IPS DF 6.9 (cell line): ENCODE results near the gene ZDHHC14.

ENCODE experiments used
- DNase-seq: peaks from one replicate; pipeline ENCODE4 v3.0.0-alpha.2; 2013; ENCODE audit warnings: low read depth, low spot score
- H3K27ac ChIP-seq: one replicate; pipeline ENCODE4 v1.5.1; 2013; ENCODE audit warnings: low read length, control low read depth
- H3K27me3 ChIP-seq: 2 replicates; pipeline ENCODE4 v1.6.1; 2013; ENCODE audit warnings: mild to moderate bottlenecking, low read length; ENCODE audit not compliant: control insufficient read depth, insufficient read depth
- H3K36me3 ChIP-seq: 2 replicates; pipeline ENCODE4 v1.6.1; 2013; ENCODE audit warnings: low read length; ENCODE audit not compliant: control insufficient read depth, insufficient read depth
- H3K4me1 ChIP-seq: 2 replicates; pipeline ENCODE4 v1.6.1; 2013; ENCODE audit warnings: low read length; ENCODE audit not compliant: control insufficient read depth, insufficient read depth
- H3K4me3 ChIP-seq: 2 replicates; pipeline ENCODE4 v1.5.1; 2013; ENCODE audit warnings: mild to moderate bottlenecking, low read length
- H3K9me3 ChIP-seq: 2 replicates; pipeline ENCODE4 v1.6.1; 2013; ENCODE audit warnings: low read length, inconsistent platforms; ENCODE audit not compliant: control insufficient read depth, insufficient read depth
- WGBS: extraction: QIAGEN DNeasy Blood & Tissue Kit; methylation state at CpG from one replicate; pipeline ENCODE4 v1.1.7; 2013; ENCODE audit warnings: mixed read lengths, missing lambda C conversion rate; ENCODE audit not compliant: insufficient read length, insufficient coverage; 5-methylcytosine and 5-hydroxymethylcytosine counted together

The ZDHHC14 gene

GRCh38 chr6:157708239-157708638 is 327.2 kb downstream of the ZDHHC14 start:
- H3K27me3 ChIP-seq: no peaks in the 10 kb centered on the region
- WGBS: no CpG with 5 or more reads among the region's 3 CpGs
- no peak overlapping the region for H3K27ac ChIP-seq
- H3K36me3 ChIP-seq: no peaks in the 10 kb centered on the region
- no peak overlapping the region for H3K4me3 ChIP-seq
- H3K9me3 ChIP-seq: no peaks in the 10 kb centered on the region
- peaks cover 3% of the 10 kb centered on the region for H3K4me1 ChIP-seq
- DNase-seq: no peak

GRCh38 chr6:157708933-157709332 is 327.9 kb downstream of the ZDHHC14 start:
- Histone ChIP-seq H3K36me3 (no peaks in the 10 kb centered on the region), H3K27me3 (no peaks in the 10 kb centered on the region), H3K27ac (no peak overlapping the region), H3K4me3 (no peak overlapping the region), H3K9me3 (no peaks in the 10 kb centered on the region), H3K4me1 (peaks cover 5% of the 10 kb centered on the region)
- WGBS: no CpG with 5 or more reads among the region's 7 CpGs
- no peak for DNase-seq

GRCh38 chr6:157709555-157709954 is 328.6 kb downstream of the ZDHHC14 start:
- Histone ChIP-seq H3K27me3 (no peaks in the 10 kb centered on the region), H3K27ac (no peak overlapping the region), H3K9me3 (no peaks in the 10 kb centered on the region), H3K36me3 (no peaks in the 10 kb centered on the region), H3K4me3 (no peak overlapping the region), H3K4me1 (peaks cover 5% of the 10 kb centered on the region)
- no peak for DNase-seq
- no CpG with 5 or more reads among the region's 7 CpGs for WGBS

GRCh38 chr6:157710604-157711003 is 329.6 kb downstream of the ZDHHC14 start:
- Histone ChIP-seq H3K9me3 (no peaks in the 10 kb centered on the region), H3K4me3 (no peak overlapping the region), H3K27me3 (no peaks in the 10 kb centered on the region), H3K36me3 (no peaks in the 10 kb centered on the region), H3K4me1 (peaks cover 5% of the 10 kb centered on the region), H3K27ac (no peak overlapping the region)
- WGBS: no CpG with 5 or more reads among the region's 7 CpGs
- DNase-seq: no peak

GRCh38 chr6:157711060-157711459 is 330.1 kb downstream of the ZDHHC14 start:
- DNase-seq: no peak
- WGBS: no CpG with 5 or more reads among the region's 8 CpGs
- Histone ChIP-seq H3K9me3 (no peaks in the 10 kb centered on the region), H3K4me1 (peaks cover 6% of the 10 kb centered on the region), H3K36me3 (no peaks in the 10 kb centered on the region), H3K27me3 (no peaks in the 10 kb centered on the region), H3K4me3 (no peak overlapping the region), H3K27ac (no peak overlapping the region)

GRCh38 chr6:157712585-157713295 is 331.8 kb downstream of the ZDHHC14 start:
- Histone ChIP-seq H3K9me3 (no peaks in the 10 kb centered on the region), H3K4me1 (peaks cover 7% of the 10 kb centered on the region), H3K27ac (no peak overlapping the region), H3K27me3 (no peaks in the 10 kb centered on the region), H3K36me3 (no peaks in the 10 kb centered on the region), H3K4me3 (no peak overlapping the region)
- no peak for DNase-seq
- no CpG with 5 or more reads among the region's 8 CpGs for WGBS

- Histone ChIP-seq H3K9me3 (no peaks in the 10 kb centered on the region), H3K27ac (no peak overlapping the region), H3K4me3 (no peak overlapping the region), H3K27me3 (no peaks in the 10 kb centered on the region), H3K36me3 (no peaks in the 10 kb centered on the region), H3K4me1 (peaks cover 7% of the 10 kb centered on the region)
- no peak for DNase-seq
- WGBS: no CpG with 5 or more reads among the region's 12 CpGs
Observed at GRCh38 chr6:157713451-157714152, 332.6 kb downstream of the ZDHHC14 start.

GRCh38 chr6:157714153-157714490 is 333.1 kb downstream of the ZDHHC14 start:
- Histone ChIP-seq H3K9me3 (no peaks in the 10 kb centered on the region), H3K27me3 (no peaks in the 10 kb centered on the region), H3K4me3 (no peak overlapping the region), H3K27ac (no peak overlapping the region), H3K4me1 (peaks cover 9% of the 10 kb centered on the region), H3K36me3 (no peaks in the 10 kb centered on the region)
- no peak for DNase-seq
- WGBS: no CpG with 5 or more reads among the region's 1 CpG

- no peaks in the 10 kb centered on the region for H3K27me3 ChIP-seq
- DNase-seq: no peak
- no CpG with 5 or more reads among the region's 6 CpGs for WGBS
- H3K4me1 ChIP-seq: peaks cover 7% of the 10 kb centered on the region
- H3K9me3 ChIP-seq: no peaks in the 10 kb centered on the region
- H3K36me3 ChIP-seq: no peaks in the 10 kb centered on the region
- H3K4me3 ChIP-seq: no peak overlapping the region
- no peak overlapping the region for H3K27ac ChIP-seq
Observed at GRCh38 chr6:157715728-157716164, 334.8 kb downstream of the ZDHHC14 start.

GRCh38 chr6:157716251-157716995 is 335.4 kb downstream of the ZDHHC14 start:
- DNase-seq: no peak
- Histone ChIP-seq H3K9me3 (no peaks in the 10 kb centered on the region), H3K27ac (no peak overlapping the region), H3K4me3 (no peak overlapping the region), H3K27me3 (no peaks in the 10 kb centered on the region), H3K36me3 (no peaks in the 10 kb centered on the region), H3K4me1 (peaks cover 6% of the 10 kb centered on the region)
- no CpG with 5 or more reads among the region's 12 CpGs for WGBS
